ENCODE data around the gene DAPP1. TPM values are rescaled to one million over a fixed set of nuclear protein-coding genes. Genes with fewer than 3 reads are reported as not detected.

Gene DAPP1
- total and polyA plus RNA-seq, 10 of the 15 experiments (the other 5 are each of a cell fraction or from before 2014, with no cell fraction given), result 46.5 to 147 (median 74.2) TPM

DNA sequence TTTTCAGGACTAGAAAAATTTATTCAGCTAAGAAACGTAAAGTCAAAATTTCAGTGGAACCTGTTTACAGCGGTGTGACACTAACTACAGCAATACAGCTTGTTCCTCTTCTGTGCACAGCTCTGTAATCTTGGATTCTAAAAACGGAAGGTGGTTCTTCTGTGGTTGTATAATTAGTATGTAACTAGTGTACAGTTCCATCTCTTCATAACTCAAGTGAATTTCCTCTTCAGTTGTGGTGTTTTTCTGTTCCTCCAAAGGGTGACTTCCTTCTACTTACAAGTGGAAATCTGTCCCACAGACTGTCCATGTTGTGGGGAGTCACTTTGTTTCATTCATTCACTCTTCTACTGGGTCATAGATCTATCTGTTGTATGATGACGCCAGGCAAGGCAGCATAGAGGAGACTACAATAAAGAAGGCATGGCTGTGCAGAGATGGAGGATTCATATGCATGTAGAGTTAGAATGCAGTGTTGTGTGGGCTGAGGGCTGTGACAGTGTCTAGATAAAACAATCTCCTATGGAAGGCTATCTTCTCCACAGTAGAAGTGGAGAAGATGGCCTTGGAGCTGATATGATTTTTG lies 5.4 kb downstream of the DAPP1 start (continued):
- TF ChIP-seq, protein P1, sequence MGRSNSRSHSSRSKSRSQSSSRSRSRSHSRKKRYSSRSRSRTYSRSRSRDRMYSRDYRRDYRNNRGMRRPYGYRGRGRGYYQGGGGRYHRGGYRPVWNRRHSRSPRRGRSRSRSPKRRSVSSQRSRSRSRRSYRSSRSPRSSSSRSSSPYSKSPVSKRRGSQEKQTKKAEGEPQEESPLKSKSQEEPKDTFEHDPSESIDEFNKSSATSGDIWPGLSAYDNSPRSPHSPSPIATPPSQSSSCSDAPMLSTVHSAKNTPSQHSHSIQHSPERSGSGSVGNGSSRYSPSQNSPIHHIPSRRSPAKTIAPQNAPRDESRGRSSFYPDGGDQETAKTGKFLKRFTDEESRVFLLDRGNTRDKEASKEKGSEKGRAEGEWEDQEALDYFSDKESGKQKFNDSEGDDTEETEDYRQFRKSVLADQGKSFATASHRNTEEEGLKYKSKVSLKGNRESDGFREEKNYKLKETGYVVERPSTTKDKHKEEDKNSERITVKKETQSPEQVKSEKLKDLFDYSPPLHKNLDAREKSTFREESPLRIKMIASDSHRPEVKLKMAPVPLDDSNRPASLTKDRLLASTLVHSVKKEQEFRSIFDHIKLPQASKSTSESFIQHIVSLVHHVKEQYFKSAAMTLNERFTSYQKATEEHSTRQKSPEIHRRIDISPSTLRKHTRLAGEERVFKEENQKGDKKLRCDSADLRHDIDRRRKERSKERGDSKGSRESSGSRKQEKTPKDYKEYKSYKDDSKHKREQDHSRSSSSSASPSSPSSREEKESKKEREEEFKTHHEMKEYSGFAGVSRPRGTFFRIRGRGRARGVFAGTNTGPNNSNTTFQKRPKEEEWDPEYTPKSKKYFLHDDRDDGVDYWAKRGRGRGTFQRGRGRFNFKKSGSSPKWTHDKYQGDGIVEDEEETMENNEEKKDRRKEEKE (IDR thresholded peaks at IDR 0.05), result no peak
- TF ChIP-seq RAD21 (IDR thresholded peaks at IDR 0.05; ENCODE audit: insufficient read depth, low read depth, low read length) (no peak), GATAD2B (conservative IDR thresholded peaks at IDR 0.05; ENCODE audit: low read depth) (0 out of 2 replicates have a peak, but pooled peaks have one; percentile 37), HDAC2 (IDR thresholded peaks at IDR 0.05) (no peak), TBL1XR1 (IDR thresholded peaks at IDR 0.05; ENCODE audit: low read depth, low read length) (no peak), PBX3 (IDR thresholded peaks at IDR 0.05; ENCODE audit: insufficient replicate concordance, low read depth, low read length) (no peak), SMAD1 (IDR thresholded peaks at IDR 0.05; ENCODE audit: low read depth, partially characterized antibody) (no peak), NBN (IDR thresholded peaks at IDR 0.05) (0 out of 2 replicates have a peak, but pooled peaks have one; percentile 46), IKZF2 (IDR thresholded peaks at IDR 0.05) (peak; percentile 77 to 83; a peak in 3 of 4 replicates), CBX5 (IDR thresholded peaks at IDR 0.05; ENCODE audit: low read depth) (0 out of 2 replicates have a peak, but pooled peaks have one; percentile 39), LARP7 (IDR thresholded peaks at IDR 0.05) (no peak), ASH2L (IDR thresholded peaks at IDR 0.05; ENCODE audit: borderline replicate concordance, low read depth) (no peak), ZNF274 (IDR thresholded peaks at IDR 0.05; ENCODE audit: insufficient read depth, insufficient read length) (no peak), TCF3 (IDR thresholded peaks at IDR 0.05; ENCODE audit: borderline replicate concordance, insufficient read depth, low read depth, low read length) (no peak), PML (IDR thresholded peaks at IDR 0.05; ENCODE audit: low read length) (no peak), SKIL (IDR thresholded peaks at IDR 0.05; ENCODE audit: low read depth, poor library complexity, severe bottlenecking) (no peak), SMAD5 (IDR thresholded peaks at IDR 0.05; ENCODE audit: low read depth) (no peak), HDGF (IDR thresholded peaks at IDR 0.05) (no peak), HCFC1 (IDR thresholded peaks at IDR 0.05; ENCODE audit: low read length) (no peak), MEF2A (IDR thresholded peaks at IDR 0.05; ENCODE audit: insufficient read depth, low read depth, low read length) (peak; percentile 57; the same call in 1 of the 2 replicates)
- TF ChIP-seq, protein P2, sequence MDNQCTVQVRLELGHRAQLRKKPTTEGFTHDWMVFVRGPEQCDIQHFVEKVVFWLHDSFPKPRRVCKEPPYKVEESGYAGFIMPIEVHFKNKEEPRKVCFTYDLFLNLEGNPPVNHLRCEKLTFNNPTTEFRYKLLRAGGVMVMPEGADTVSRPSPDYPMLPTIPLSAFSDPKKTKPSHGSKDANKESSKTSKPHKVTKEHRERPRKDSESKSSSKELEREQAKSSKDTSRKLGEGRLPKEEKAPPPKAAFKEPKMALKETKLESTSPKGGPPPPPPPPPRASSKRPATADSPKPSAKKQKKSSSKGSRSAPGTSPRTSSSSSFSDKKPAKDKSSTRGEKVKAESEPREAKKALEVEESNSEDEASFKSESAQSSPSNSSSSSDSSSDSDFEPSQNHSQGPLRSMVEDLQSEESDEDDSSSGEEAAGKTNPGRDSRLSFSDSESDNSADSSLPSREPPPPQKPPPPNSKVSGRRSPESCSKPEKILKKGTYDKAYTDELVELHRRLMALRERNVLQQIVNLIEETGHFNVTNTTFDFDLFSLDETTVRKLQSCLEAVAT (IDR thresholded peaks at IDR 0.05), result peak; percentile 53; the same call in 1 of the 2 replicates
- TF ChIP-seq, protein P3, sequence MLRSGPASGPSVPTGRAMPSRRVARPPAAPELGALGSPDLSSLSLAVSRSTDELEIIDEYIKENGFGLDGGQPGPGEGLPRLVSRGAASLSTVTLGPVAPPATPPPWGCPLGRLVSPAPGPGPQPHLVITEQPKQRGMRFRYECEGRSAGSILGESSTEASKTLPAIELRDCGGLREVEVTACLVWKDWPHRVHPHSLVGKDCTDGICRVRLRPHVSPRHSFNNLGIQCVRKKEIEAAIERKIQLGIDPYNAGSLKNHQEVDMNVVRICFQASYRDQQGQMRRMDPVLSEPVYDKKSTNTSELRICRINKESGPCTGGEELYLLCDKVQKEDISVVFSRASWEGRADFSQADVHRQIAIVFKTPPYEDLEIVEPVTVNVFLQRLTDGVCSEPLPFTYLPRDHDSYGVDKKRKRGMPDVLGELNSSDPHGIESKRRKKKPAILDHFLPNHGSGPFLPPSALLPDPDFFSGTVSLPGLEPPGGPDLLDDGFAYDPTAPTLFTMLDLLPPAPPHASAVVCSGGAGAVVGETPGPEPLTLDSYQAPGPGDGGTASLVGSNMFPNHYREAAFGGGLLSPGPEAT (IDR thresholded peaks at IDR 0.05; ENCODE audit: low read depth), result peak; percentile 74; the same call in 1 of the 2 replicates
